ENCODE data around the gene TRIM71.
"Not testable (repeated sequence)": the region's sequence is repeated elsewhere in the genome, so short reads cannot be mapped to it uniquely, and the experiment has no call there.

TRIM71 gene

GRCh38 chr3:32895701-32896100 lies 77.9 kb downstream of the TRIM71 start:
- no peak for DNase-seq

- no peak for DNase-seq
Observed at GRCh38 chr3:32896143-32896542, 78.3 kb downstream of the TRIM71 start.

GRCh38 chr3:32897001-32897601 lies 79.3 kb downstream of the TRIM71 start:
- DNase-seq = no peak

- no peak for DNase-seq
Observed at GRCh38 chr3:32897981-32898623, 80.3 kb downstream of the TRIM71 start.

- DNase-seq = no peak
Observed at GRCh38 chr3:32899265-32899664, 81.5 kb downstream of the TRIM71 start.

- no peak for DNase-seq
Observed at GRCh38 chr3:32901005-32901932, 83.5 kb downstream of the TRIM71 start.

- DNase-seq = peak; percentile 42
Observed at GRCh38 chr3:32902887-32903371, 85.1 kb downstream of the TRIM71 start.

GRCh38 chr3:32903953-32904352 lies 86.2 kb downstream of the TRIM71 start:
- no peak for DNase-seq

- DNase-seq = no peak
Observed at GRCh38 chr3:32909999-32910398, 92.2 kb downstream of the TRIM71 start.

GRCh38 chr3:32910954-32911353 lies 93.2 kb downstream of the TRIM71 start:
- no peak for DNase-seq

GRCh38 chr3:32912046-32912445 lies 94.2 kb downstream of the TRIM71 start:
- no peak for DNase-seq

GRCh38 chr3:32913790-32914446 lies 96.1 kb downstream of the TRIM71 start:
- DNase-seq = no peak

- no peak for DNase-seq
Observed at GRCh38 chr3:32919920-32920319, 102.1 kb downstream of the TRIM71 start.

GRCh38 chr3:32922078-32922477 lies 104.3 kb downstream of the TRIM71 start:
- no peak for DNase-seq

GRCh38 chr3:32930161-32930560 lies 112.4 kb downstream of the TRIM71 start:
- DNase-seq = no peak

- not testable (repeated sequence) for DNase-seq
Observed at GRCh38 chr3:32931273-32931672, 113.5 kb downstream of the TRIM71 start.

- DNase-seq = no peak
Observed at GRCh38 chr3:32934150-32934742, 116.4 kb downstream of the TRIM71 start.

GRCh38 chr3:32937331-32937730 lies 119.5 kb downstream of the TRIM71 start:
- DNase-seq = no peak

GRCh38 chr3:32939531-32940284 lies 121.9 kb downstream of the TRIM71 start:
- not testable (repeated sequence) for DNase-seq

- DNase-seq = no peak
Observed at GRCh38 chr3:32940726-32941125, 122.9 kb downstream of the TRIM71 start.

- no peak for DNase-seq
Observed at GRCh38 chr3:32945136-32945535, 127.3 kb downstream of the TRIM71 start.

GRCh38 chr3:32945598-32945997 lies 127.8 kb downstream of the TRIM71 start:
- DNase-seq = not testable (repeated sequence)

Data from NCI-H1105 treated with DMSO at 0.1 percent for 48 hours (cell line).